DND-41 (cell line): ENCODE results near the gene L3MBTL2.

Source experiments
- CTCF ChIP-seq: IDR thresholded peaks from 2 replicates; pipeline ENCODE4 v1.5.1; 2012; ENCODE audit warnings: borderline replicate concordance, low read length, moderate library complexity, mild to moderate bottlenecking; ENCODE audit not compliant: poor library complexity, severe bottlenecking; ENCODE audit errors: extremely low read depth
- EZH2 ChIP-seq: IDR thresholded peaks from 3 replicates; pipeline ENCODE4 v1.6.1; 2012; ENCODE audit warnings: borderline replicate concordance, low read depth, mild to moderate bottlenecking, moderate library complexity, low read length, inconsistent platforms; ENCODE audit not compliant: severe bottlenecking

- TF ChIP-seq CTCF (no peak), EZH2 (no peak)
Measured at GRCh38 chr22:41256254-41257253, 51.4 kb downstream of the L3MBTL2 start.
